Measurements from ENCODE around the gene FSTL3. TPM values are rescaled to one million over a fixed set of nuclear protein-coding genes. Genes with fewer than 3 reads are reported as not detected.

FSTL3 gene
- total and polyA plus RNA-seq, 2 of the 13 experiments (the other 11 are each of a cell fraction or from before 2014, with no cell fraction given): 13.5 to 15.6 TPM

DNA sequence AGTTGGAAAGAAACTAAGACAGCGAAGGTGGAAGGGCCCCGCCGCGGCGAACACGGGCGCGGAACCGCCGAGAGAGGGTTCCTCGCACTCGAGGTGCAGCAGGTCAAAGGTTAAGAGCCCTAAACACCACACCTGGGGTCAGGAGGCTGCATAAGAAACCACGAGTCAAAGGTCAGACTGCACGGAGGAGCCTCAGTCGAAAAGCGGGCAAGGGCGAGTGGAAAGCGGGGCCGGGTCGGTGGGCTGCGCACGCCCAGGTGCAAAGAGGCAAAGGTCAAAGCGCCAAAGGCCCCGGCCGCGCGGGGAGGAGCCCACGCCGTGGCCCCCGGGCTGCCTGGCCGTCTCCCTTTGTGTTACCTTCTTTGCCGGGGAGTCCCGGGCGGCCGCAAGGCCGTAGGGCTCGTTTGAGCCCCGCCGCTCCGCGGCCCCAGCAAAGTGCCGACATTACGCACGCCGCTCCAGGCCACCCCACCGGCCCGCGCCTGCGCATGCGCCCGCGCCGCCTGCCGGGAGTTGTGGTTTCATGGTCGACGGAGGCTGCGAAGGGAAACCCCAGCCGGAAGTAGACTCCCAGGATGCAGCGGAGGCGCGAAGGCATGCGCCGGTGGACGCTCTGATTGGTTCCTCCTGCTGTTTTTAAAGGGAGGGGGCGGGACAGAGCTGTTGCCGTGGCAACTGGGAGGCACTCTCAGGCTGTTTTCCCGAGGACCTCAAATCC is 43.0 kb upstream of the FSTL3 start, which contains the start of gene POLRMT (continued):
- TF ChIP-seq, protein P1, sequence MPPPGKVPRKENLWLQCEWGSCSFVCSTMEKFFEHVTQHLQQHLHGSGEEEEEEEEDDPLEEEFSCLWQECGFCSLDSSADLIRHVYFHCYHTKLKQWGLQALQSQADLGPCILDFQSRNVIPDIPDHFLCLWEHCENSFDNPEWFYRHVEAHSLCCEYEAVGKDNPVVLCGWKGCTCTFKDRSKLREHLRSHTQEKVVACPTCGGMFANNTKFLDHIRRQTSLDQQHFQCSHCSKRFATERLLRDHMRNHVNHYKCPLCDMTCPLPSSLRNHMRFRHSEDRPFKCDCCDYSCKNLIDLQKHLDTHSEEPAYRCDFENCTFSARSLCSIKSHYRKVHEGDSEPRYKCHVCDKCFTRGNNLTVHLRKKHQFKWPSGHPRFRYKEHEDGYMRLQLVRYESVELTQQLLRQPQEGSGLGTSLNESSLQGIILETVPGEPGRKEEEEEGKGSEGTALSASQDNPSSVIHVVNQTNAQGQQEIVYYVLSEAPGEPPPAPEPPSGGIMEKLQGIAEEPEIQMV (CRISPR knock-in tag; IDR thresholded peaks at IDR 0.05; ENCODE audit: low read depth): no peak
- TF ChIP-seq ZNF773 (CRISPR knock-in tag; IDR thresholded peaks at IDR 0.05; ENCODE audit: borderline replicate concordance) (no peak), POLR2AphosphoS2 (IDR thresholded peaks at IDR 0.05; ENCODE audit: low read depth, low read length) (no peak), TBX3 (IDR thresholded peaks at IDR 0.05; ENCODE audit: borderline replicate concordance) (peak; percentile 90; the same call in 1 of the 2 replicates), ATM (IDR thresholded peaks at IDR 0.05; ENCODE audit: borderline replicate concordance) (no peak), NFE2L2 (IDR thresholded peaks at IDR 0.05; ENCODE audit: low read length) (no peak), ZBTB38 (CRISPR knock-in tag; IDR thresholded peaks at IDR 0.05) (no peak), PITX1 (CRISPR knock-in tag; IDR thresholded peaks at IDR 0.05) (no peak), MIER3 (CRISPR knock-in tag; IDR thresholded peaks at IDR 0.05; ENCODE audit: borderline replicate concordance) (0 out of 2 replicates have a peak, but pooled peaks have one; percentile 12)
- TF ChIP-seq, protein P2, sequence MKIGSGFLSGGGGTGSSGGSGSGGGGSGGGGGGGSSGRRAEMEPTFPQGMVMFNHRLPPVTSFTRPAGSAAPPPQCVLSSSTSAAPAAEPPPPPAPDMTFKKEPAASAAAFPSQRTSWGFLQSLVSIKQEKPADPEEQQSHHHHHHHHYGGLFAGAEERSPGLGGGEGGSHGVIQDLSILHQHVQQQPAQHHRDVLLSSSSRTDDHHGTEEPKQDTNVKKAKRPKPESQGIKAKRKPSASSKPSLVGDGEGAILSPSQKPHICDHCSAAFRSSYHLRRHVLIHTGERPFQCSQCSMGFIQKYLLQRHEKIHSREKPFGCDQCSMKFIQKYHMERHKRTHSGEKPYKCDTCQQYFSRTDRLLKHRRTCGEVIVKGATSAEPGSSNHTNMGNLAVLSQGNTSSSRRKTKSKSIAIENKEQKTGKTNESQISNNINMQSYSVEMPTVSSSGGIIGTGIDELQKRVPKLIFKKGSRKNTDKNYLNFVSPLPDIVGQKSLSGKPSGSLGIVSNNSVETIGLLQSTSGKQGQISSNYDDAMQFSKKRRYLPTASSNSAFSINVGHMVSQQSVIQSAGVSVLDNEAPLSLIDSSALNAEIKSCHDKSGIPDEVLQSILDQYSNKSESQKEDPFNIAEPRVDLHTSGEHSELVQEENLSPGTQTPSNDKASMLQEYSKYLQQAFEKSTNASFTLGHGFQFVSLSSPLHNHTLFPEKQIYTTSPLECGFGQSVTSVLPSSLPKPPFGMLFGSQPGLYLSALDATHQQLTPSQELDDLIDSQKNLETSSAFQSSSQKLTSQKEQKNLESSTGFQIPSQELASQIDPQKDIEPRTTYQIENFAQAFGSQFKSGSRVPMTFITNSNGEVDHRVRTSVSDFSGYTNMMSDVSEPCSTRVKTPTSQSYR (CRISPR knock-in tag; IDR thresholded peaks at IDR 0.05; ENCODE audit: borderline replicate concordance): no peak
- TF ChIP-seq, protein P3, sequence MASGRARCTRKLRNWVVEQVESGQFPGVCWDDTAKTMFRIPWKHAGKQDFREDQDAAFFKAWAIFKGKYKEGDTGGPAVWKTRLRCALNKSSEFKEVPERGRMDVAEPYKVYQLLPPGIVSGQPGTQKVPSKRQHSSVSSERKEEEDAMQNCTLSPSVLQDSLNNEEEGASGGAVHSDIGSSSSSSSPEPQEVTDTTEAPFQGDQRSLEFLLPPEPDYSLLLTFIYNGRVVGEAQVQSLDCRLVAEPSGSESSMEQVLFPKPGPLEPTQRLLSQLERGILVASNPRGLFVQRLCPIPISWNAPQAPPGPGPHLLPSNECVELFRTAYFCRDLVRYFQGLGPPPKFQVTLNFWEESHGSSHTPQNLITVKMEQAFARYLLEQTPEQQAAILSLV (CRISPR knock-in tag; IDR thresholded peaks at IDR 0.05; ENCODE audit: borderline replicate concordance): 0 out of 2 replicates have a peak, but pooled peaks have one; percentile 17
- TF ChIP-seq, protein P4, sequence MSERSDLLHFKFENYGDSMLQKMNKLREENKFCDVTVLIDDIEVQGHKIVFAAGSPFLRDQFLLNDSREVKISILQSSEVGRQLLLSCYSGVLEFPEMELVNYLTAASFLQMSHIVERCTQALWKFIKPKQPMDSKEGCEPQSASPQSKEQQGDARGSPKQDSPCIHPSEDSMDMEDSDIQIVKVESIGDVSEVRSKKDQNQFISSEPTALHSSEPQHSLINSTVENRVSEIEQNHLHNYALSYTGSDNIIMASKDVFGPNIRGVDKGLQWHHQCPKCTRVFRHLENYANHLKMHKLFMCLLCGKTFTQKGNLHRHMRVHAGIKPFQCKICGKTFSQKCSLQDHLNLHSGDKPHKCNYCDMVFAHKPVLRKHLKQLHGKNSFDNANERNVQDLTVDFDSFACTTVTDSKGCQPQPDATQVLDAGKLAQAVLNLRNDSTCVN (CRISPR knock-in tag; IDR thresholded peaks at IDR 0.05; ENCODE audit: borderline replicate concordance): no peak
- TF ChIP-seq, protein P5, sequence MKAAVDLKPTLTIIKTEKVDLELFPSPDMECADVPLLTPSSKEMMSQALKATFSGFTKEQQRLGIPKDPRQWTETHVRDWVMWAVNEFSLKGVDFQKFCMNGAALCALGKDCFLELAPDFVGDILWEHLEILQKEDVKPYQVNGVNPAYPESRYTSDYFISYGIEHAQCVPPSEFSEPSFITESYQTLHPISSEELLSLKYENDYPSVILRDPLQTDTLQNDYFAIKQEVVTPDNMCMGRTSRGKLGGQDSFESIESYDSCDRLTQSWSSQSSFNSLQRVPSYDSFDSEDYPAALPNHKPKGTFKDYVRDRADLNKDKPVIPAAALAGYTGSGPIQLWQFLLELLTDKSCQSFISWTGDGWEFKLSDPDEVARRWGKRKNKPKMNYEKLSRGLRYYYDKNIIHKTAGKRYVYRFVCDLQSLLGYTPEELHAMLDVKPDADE (CRISPR knock-in tag; IDR thresholded peaks at IDR 0.05): no peak
- TF ChIP-seq, protein P6, sequence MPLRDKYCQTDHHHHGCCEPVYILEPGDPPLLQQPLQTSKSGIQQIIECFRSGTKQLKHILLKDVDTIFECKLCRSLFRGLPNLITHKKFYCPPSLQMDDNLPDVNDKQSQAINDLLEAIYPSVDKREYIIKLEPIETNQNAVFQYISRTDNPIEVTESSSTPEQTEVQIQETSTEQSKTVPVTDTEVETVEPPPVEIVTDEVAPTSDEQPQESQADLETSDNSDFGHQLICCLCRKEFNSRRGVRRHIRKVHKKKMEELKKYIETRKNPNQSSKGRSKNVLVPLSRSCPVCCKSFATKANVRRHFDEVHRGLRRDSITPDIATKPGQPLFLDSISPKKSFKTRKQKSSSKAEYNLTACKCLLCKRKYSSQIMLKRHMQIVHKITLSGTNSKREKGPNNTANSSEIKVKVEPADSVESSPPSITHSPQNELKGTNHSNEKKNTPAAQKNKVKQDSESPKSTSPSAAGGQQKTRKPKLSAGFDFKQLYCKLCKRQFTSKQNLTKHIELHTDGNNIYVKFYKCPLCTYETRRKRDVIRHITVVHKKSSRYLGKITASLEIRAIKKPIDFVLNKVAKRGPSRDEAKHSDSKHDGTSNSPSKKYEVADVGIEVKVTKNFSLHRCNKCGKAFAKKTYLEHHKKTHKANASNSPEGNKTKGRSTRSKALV (CRISPR knock-in tag; IDR thresholded peaks at IDR 0.05): peak; percentile 92
- TF ChIP-seq, protein P7, sequence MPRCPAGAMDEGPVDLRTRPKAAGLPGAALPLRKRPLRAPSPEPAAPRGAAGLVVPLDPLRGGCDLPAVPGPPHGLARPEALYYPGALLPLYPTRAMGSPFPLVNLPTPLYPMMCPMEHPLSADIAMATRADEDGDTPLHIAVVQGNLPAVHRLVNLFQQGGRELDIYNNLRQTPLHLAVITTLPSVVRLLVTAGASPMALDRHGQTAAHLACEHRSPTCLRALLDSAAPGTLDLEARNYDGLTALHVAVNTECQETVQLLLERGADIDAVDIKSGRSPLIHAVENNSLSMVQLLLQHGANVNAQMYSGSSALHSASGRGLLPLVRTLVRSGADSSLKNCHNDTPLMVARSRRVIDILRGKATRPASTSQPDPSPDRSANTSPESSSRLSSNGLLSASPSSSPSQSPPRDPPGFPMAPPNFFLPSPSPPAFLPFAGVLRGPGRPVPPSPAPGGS (CRISPR knock-in tag; IDR thresholded peaks at IDR 0.05): no peak

Data from HepG2 (cell line).